ENCODE results near the gene IL24.

Gene IL24

GRCh38 chr1:206880314-206880713 is 16.9 kb upstream of the IL24 start:
- no peak for DNase-seq (ENCODE audit: low read depth)

GRCh38 chr1:206882555-206882954 is 14.7 kb upstream of the IL24 start:
- DNase-seq (ENCODE audit: low read depth): no peak

DNA sequence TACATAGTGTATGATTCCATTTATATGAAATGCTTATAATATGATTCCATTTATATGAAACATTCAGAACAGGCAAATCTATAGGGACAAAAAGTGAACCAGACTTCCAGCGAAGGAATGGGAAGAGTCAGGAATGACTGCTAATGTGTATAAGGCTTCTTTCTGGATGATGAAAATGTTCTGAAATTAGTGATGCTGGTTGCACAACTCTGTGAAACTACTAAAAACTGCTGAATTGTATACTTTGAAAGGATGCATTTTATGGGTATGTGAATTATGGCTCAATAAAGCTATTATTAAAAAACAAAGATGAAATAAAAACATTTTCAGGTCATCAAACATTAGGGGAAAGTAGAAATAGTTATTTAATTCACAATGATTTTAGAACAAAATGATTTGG is 14.1 kb upstream of the IL24 start:
- no peak for DNase-seq (ENCODE audit: low read depth)

DNA sequence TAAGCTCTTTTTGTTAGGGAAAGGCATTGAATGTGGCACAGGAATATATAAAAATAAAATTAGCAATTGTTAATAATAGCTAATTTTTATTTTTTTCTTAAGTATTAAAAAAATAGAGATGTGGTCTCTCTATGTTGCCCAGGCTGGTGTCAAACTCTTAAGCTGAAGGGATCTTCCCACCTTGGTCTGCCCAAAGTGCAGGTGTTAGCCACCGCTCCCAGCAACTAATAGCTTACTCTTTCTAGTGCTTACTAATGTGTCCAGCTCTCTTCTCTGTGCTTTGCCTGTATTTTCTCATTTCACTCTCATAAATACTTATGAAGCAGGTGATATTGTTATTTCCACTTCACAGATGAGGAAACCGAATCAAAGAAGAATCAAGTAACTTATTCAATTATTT is 13.4 kb upstream of the IL24 start:
- DNase-seq (ENCODE audit: low read depth): no peak

DNA sequence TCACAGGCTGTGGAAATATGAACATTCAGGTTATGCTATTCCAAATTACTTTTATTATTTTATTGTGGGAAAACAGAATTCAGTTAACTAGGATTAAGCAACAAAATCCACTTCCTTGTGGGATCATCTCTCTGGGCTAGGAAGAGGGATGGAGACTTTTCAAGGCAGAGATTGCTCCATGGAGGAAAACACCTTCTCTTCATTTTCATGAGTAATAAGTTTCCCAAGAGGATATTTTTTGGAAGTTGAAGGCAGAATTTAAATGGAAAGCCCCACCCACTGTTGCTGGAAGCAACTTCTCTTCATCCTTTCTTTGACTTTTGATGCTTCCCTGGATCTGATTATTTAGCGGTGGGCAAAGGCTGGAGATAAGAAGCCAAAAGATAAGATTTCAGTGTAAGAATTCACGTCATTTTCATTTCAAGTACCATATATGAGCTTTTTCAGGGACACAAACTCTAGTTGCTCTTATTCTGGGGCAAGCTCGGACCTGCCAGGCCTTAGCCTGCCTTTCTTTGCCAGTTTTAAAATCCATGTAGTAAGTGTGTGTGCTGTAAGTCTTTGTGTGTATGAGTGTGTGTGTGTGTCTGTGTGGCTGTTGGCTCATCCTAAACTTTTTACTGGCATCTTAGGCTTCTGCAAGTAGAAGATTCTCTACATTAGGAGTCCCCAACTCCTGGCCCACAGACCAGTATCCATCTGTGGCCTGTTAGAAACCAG is 11.7 kb upstream of the IL24 start:
- no peak for DNase-seq (ENCODE audit: low read depth)

- no peak for DNase-seq (ENCODE audit: low read depth)
These were observed 10.4 kb upstream of the IL24 start for GRCh38 chr1:206886831-206887230.

DNA sequence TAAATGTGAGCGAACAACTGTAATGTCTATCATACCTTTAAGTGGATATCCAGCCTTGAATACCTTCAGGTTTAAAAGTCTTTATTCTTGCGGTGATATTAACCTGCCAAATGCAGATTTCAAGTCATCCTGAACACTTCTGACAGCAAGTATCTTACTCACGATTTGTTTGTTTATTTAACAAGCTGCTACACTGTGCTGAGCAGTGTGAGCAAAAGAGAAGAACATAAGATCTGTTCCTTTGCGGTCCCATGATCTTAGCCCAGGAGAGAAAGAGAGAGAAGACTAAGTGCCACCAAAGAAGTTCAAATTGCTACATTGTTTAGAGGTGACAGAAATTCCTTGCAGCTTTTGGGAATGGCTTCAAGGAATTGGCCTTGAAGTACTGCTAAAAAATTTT is 9.5 kb upstream of the IL24 start:
- no peak for DNase-seq (ENCODE audit: low read depth)

DNA sequence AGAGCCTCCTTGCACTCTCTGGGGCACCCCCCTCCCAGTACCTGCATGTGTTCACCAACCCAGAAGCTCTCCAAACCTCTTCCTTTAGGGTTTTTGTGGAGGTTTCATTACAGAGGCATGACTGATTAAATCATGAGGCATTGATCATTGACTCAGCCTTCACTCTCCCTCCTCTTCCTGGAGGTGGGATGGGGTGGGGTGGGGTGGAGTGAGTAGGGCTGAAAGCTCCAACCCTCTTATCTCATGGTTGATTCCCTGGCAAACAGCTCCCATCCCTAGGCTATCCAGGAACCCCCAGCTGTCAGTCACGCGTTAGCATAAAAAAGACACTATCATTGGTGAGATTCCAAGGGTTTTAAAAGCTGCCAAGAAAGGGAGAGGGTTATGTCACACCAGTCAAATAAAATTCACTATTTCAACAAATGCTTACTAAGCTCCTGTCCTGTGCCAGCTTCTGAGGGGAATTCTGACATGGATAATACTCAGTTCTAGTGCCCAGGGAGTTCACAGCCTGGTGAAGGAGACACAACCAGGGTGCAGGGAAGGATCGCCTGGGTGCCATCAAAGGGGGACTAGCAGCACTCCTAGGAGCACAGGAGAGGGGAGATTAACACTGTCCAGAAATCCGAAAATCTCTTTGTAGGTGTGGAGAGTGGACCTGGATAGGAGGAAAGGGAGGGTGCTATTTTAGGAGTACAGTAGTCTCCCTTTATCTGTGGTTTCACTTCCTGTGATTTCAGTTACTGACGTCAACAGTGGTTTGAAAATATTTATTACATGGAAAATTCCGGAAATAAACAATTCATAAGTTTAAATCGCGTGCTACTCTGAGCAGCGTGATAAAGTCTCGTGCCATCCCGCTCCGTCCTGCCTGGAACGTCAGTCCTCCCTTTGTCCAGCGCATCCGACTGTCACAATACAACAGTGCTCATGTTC is 6.8 kb upstream of the IL24 start:
- no peak for DNase-seq (ENCODE audit: low read depth)

DNA sequence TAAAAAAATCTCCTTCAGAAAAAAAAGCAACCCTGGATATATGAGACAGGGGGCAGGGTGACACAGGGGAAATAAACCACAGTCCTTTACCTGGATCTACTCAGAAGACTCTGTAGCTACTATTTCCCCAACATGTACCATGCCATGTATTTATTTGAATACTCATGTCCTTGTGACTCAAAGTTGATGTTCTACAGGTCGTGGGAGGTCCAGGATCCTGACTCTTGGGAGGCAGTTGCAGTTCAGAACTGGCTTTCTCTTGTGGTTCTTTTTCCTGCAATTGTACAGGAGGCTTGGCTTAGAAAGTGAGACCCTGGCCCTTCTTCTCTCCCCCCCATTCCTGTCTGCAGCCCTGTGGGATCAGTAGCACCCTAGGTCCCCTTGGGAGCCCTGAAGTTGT is 5.8 kb upstream of the IL24 start:
- no peak for DNase-seq (ENCODE audit: low read depth)

GRCh38 chr1:206892351-206892984 is 4.8 kb upstream of the IL24 start:
- DNase-seq (ENCODE audit: low read depth): no peak

DNA sequence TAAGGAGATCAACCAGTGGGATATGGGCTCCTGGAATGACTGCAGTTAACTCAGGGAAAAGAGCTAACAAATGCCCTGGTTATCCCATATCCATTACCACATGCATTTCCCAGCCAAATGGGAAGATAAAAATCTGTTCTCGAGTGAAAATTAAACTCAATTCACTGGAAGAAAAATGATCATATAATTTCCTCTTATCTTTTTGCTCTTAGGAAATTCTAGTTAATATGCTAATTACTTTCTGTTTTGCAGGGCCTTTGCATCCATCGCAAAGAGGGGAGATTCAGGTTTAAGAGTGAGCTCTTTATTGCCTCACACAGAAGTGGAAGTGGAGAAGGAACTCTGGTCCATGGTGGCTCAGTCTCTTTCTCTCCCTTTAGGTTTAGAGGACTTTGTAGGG is 3.9 kb upstream of the IL24 start:
- no peak for DNase-seq (ENCODE audit: low read depth)

GRCh38 chr1:206895325-206895724 is 1.9 kb upstream of the IL24 start:
- DNase-seq (ENCODE audit: low read depth): no peak

GRCh38 chr1:206895837-206896242 is 1.4 kb upstream of the IL24 start:
- DNase-seq (ENCODE audit: low read depth): no peak

- DNase-seq (ENCODE audit: low read depth): no peak
These were observed 982 bp upstream of the IL24 start for GRCh38 chr1:206896261-206896660.

DNA sequence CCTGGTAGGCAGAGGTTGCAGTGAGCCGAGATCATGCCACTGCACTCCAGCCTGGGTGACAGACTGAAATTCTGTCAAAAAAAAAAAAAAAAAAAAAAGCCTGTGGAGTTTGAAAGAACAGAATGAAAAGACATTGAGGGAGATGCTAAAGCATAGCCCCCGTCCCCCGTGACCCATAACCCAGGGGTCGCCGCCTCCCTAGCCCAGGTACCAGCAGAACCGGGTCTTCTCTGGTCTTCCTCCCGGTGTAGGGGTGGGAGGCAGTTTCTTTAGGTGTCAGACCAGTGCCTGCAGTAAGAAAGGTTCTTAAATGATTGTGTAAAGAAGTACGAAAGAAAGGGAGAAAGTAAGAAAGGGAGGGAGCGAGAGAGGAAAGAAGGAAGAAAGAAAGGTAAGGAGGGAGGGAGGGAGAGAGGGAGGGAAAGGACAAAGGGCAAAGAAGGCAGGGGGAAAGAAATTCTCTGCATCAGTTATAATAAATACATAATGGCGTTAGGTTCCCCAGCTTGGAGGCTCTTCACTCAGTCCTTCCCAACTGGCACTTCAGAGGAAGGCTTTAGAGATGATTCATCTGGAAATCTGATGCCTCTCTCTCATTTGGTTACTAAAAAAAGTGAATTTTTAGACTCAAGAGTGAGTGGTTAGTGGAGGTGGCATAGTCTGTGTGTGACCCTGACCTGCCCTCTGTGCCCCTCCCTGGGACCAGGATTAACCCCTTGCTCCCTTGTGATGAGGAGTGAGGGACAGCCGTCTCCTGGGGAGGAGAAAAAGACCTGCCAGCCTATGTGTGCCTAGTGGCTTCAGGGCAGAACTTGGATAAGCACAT is 1.1 kb downstream of the IL24 start:
- no peak for DNase-seq (ENCODE audit: low read depth)

- no peak for DNase-seq (ENCODE audit: low read depth)
These were observed 1.7 kb downstream of the IL24 start for GRCh38 chr1:206898915-206899431.

DNA sequence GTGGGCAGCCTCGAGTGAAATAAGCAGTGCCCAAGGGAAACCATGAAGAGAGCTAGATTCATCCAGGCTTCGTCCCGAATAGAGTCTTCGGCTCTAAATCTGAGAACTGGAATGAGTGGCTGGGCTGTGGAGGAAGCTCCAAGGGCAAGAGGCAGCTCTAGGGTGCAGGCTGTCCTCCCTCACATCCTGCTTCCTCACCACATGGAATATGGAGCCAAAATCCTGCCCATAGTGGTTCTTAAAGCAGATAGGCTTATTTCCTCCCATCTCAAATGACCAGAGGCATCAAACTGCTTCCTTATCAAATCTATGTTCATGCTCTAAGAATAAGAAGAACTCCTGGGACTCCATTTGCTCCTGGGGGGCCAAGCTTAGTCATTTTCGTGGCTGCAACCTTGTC is 2.5 kb downstream of the IL24 start:
- DNase-seq (ENCODE audit: low read depth): no peak

DNA sequence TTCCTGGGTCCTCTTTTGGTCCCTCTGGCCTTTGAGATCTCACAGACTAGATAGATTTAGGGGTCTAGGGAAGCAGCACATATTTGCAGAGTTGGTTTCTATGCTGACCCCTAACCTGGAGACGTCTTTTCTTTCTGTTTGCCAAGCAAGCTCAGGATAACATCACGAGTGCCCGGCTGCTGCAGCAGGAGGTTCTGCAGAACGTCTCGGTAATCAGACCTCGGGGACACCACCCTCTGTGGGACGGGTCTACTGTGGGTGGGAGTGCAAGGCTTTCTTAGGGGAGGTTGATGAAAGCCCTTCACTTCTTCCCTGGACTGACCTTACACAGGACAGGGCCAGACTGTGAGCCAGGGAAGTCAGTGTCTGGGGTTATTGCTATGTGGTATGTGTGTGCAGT is 2.9 kb downstream of the IL24 start:
- DNase-seq (ENCODE audit: low read depth): no peak

- no peak for DNase-seq (ENCODE audit: low read depth)
These were observed 4.7 kb downstream of the IL24 start for GRCh38 chr1:206901944-206902343.

- no peak for DNase-seq (ENCODE audit: low read depth)
These were observed 5.5 kb downstream of the IL24 start for GRCh38 chr1:206902702-206903101.

- DNase-seq (ENCODE audit: low read depth): no peak
These were observed 6.4 kb downstream of the IL24 start for GRCh38 chr1:206903687-206904086.

Data from stimulated activated CD4-positive, alpha-beta T cell treated with anti-CD3 and anti-CD28 coated beads, Interleukin-2, amount 100 ng/mL, for 4 hours (primary cell).